ENCODE data around the gene TEAD1. TPM values are rescaled to one million over a fixed set of nuclear protein-coding genes. Genes with fewer than 3 reads are reported as not detected.

Gene TEAD1
- total RNA-seq, 1 experiment from 2014 or later, result 102 TPM

- POLR2A ChIA-PET, result interaction anchor here (0.6 kb wide), 1 partner anchor 13 kb away, joined by 3 read pairs; no protein-coding TSS in a partner anchor
- Histone ChIP-seq H3K4me1 (ENCODE audit: control insufficient read depth, insufficient read depth, low read length) (peaks cover 24% of the 10 kb centered on the region), H3K36me3 (ENCODE audit: control insufficient read depth, insufficient read depth, low read length) (0 out of 2 replicates have a peak, but pooled peaks cover 2% of the 10 kb centered on the region), H3K27ac (ENCODE audit: low read length) (no peak overlapping the region), H3K9me3 (ENCODE audit: control insufficient read depth, insufficient read depth, low read depth, low read length) (no peaks in the 10 kb centered on the region), H3K4me3 (ENCODE audit: low read depth in 2 of 2, low read length in 2 of 2) (no peak overlapping the region), H3K27me3 (ENCODE audit: control insufficient read depth, insufficient read depth, low read length) (no peaks in the 10 kb centered on the region)
- TF ChIP-seq POLR2AphosphoS5 (IDR thresholded peaks at IDR 0.05; ENCODE audit: low read depth, low read length), result no peak
- CTCF ChIA-PET, result interaction anchor here (0.5 kb wide), 1 partner anchor 429 kb away, joined by 8 read pairs; no protein-coding TSS in a partner anchor
- intact Hi-C loops (cut with micrococcal nuclease; ENCODE audit: unreplicated experiment), result no loop called here
- DNase-seq (ENCODE audit: low read depth, low spot score), result no peak
- no peak for ATAC-seq
- in situ Hi-C loops (cut with HindIII; ENCODE audit: low pct_unique_long_range_greater_than_20kb, low sequenced_read_pairs), result no loop called here
- no TSS peak for BruUV-seq (replicated peaks)
These were observed 126.7 kb downstream of the TEAD1 start for GRCh38 chr11:12800871-12801270.

- H3K4me1 ChIP-seq (ENCODE audit: control insufficient read depth, insufficient read depth, low read length), result peaks cover 24% of the 10 kb centered on the region
- 0 out of 2 replicates have a peak, but pooled peaks cover 2% of the 10 kb centered on the region for H3K36me3 ChIP-seq (ENCODE audit: control insufficient read depth, insufficient read depth, low read length)
- no peaks in the 10 kb centered on the region for H3K27me3 ChIP-seq (ENCODE audit: control insufficient read depth, insufficient read depth, low read length)
- no peaks in the 10 kb centered on the region for H3K9me3 ChIP-seq (ENCODE audit: control insufficient read depth, insufficient read depth, low read depth, low read length)
- in situ Hi-C loops (cut with HindIII; ENCODE audit: low pct_unique_long_range_greater_than_20kb, low sequenced_read_pairs) (no loop called here), intact Hi-C loops (cut with micrococcal nuclease; ENCODE audit: unreplicated experiment) (no loop called here)
- no peak overlapping the region for H3K27ac ChIP-seq (ENCODE audit: low read length)
- no peak for TF ChIP-seq TCF7L2 (IDR thresholded peaks at IDR 0.05; ENCODE audit: low read depth, low read length)
- no peak for TF ChIP-seq SIN3A (IDR thresholded peaks at IDR 0.05; ENCODE audit: borderline replicate concordance, insufficient read depth, low read depth, low read length)
- no peak for TF ChIP-seq CTCF (IDR thresholded peaks at IDR 0.05)
- no peak for TF ChIP-seq REST (IDR thresholded peaks at IDR 0.05; ENCODE audit: insufficient read depth in 1 of 2, low read depth in 2 of 2, low read length in 1 of 2)
- no peak for TF ChIP-seq POLR2AphosphoS5 (IDR thresholded peaks at IDR 0.05; ENCODE audit: low read depth, low read length)
- CTCF ChIA-PET, result no interaction called here
- POLR2A ChIA-PET, result no interaction called here
- H3K4me3 ChIP-seq (ENCODE audit: low read depth in 2 of 2, low read length in 2 of 2), result no peak overlapping the region
- ATAC-seq (no peak), DNase-seq (ENCODE audit: low read depth, low spot score) (no peak)
- no TSS peak for BruUV-seq (replicated peaks)
These were observed 127.8 kb downstream of the TEAD1 start for GRCh38 chr11:12801976-12802375.

GRCh38 chr11:12802418-12803085, 128.3 kb downstream of the TEAD1 start:
- Histone ChIP-seq H3K36me3 (ENCODE audit: control insufficient read depth, insufficient read depth, low read length) (0 out of 2 replicates have a peak, but pooled peaks cover 2% of the 10 kb centered on the region), H3K4me3 (ENCODE audit: low read depth in 2 of 2, low read length in 2 of 2) (no peak overlapping the region), H3K9me3 (ENCODE audit: control insufficient read depth, insufficient read depth, low read depth, low read length) (no peaks in the 10 kb centered on the region), H3K4me1 (ENCODE audit: control insufficient read depth, insufficient read depth, low read length) (peaks cover 24% of the 10 kb centered on the region), H3K27ac (ENCODE audit: low read length) (no peak overlapping the region), H3K27me3 (ENCODE audit: control insufficient read depth, insufficient read depth, low read length) (no peaks in the 10 kb centered on the region)
- no TSS peak for BruUV-seq (replicated peaks)
- intact Hi-C loops (cut with micrococcal nuclease; ENCODE audit: unreplicated experiment) (no loop called here), in situ Hi-C loops (cut with HindIII; ENCODE audit: low pct_unique_long_range_greater_than_20kb, low sequenced_read_pairs) (no loop called here)
- DNase-seq (ENCODE audit: low read depth, low spot score) (no peak), ATAC-seq (0 out of 2 replicates have a peak, but pooled peaks have one; percentile 25)
- TF ChIP-seq SIN3A (IDR thresholded peaks at IDR 0.05; ENCODE audit: borderline replicate concordance, insufficient read depth, low read depth, low read length), result no peak
- TF ChIP-seq POLR2AphosphoS5 (IDR thresholded peaks at IDR 0.05; ENCODE audit: low read depth, low read length), result no peak
- ChIA-PET POLR2A (no interaction called here), CTCF (no interaction called here)
